Adipocyte (in vitro differentiated cells): ENCODE results near the gene TSPAN18.
A peak's percentile ranks its signal among the peaks of the same experiment; 100 is the strongest.

Experiments used
- DNase-seq: peaks from one replicate; pipeline ENCODE4 v3.0.0-alpha.2; 2015; ENCODE audit warnings: low read depth
- H3K27me3 ChIP-seq: replicated peaks from 2 replicates; pipeline ENCODE4 v1.7.0; 2013; ENCODE audit warnings: mild to moderate bottlenecking, low read length, moderate library complexity; ENCODE audit not compliant: control insufficient read depth, insufficient read depth
- H3K36me3 ChIP-seq: 2 replicates; pipeline ENCODE4 v1.7.0; 2013; ENCODE audit warnings: low read length, mild to moderate bottlenecking, moderate library complexity; ENCODE audit not compliant: control insufficient read depth, insufficient read depth, severe bottlenecking
- H3K4me1 ChIP-seq: 2 replicates; pipeline ENCODE4 v1.7.0; 2013; ENCODE audit warnings: mild to moderate bottlenecking, low read length, moderate library complexity; ENCODE audit not compliant: control insufficient read depth, insufficient read depth
- H3K4me3 ChIP-seq: 2 replicates; pipeline ENCODE4 v1.7.0; 2013; ENCODE audit warnings: mild to moderate bottlenecking, low read length, moderate library complexity
- H3K9ac ChIP-seq: 2 replicates; pipeline ENCODE4 v1.7.0; 2013; ENCODE audit warnings: mild to moderate bottlenecking, low read length, moderate library complexity
- H3K9me3 ChIP-seq: 2 replicates; pipeline ENCODE4 v1.7.0; 2013; ENCODE audit warnings: mild to moderate bottlenecking, low read length, moderate library complexity; ENCODE audit not compliant: control insufficient read depth

The TSPAN18 gene

GRCh38 chr11:44793350-44794090, 66.8 kb downstream of the TSPAN18 start:
- no peak for DNase-seq
- H3K4me1 ChIP-seq: no peaks in the 10 kb centered on the region
- H3K27me3 ChIP-seq: peaks cover 71% of the 10 kb centered on the region
- no peak overlapping the region for H3K4me3 ChIP-seq
- H3K36me3 ChIP-seq: no peaks in the 10 kb centered on the region
- H3K9ac ChIP-seq: no peak overlapping the region
- no peaks in the 10 kb centered on the region for H3K9me3 ChIP-seq

DNA sequence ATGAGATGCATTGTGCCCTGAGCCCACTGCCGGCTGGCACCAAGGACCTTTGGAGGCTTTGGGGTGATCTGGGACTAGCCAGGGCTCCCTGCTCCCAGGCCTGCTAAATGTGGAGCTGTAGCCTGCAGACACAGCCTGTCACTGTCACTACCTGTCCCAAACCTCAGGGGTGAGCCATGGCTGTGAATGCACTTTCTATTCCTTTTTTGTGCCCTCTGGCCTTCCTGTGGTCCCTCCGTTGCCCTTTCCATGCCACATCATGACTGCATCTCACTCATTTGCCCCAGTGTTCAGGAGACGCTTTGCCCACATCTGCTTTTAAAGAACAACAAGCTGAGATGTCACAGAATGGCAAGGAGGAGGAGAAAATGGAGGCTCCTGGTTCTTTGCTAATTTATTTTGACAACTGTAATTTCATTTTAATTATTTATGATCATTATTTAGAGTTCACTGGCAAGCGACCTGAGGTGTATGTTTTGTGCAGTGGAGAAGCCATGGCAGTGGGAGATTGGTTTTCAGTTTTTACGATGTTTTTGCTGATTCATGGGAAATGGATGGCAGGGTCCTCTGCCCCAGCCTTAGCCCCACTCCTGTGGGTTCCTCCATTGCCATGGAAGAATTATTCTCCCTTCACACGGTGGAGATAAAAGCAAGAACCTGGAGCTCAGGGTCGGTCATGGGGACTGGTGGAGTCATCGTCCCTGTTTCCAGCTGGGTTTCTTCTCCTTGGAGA, 69.2 kb downstream of the TSPAN18 start:
- no peak overlapping the region for H3K9ac ChIP-seq
- H3K4me1 ChIP-seq: no peaks in the 10 kb centered on the region
- H3K27me3 ChIP-seq: peaks cover 79% of the 10 kb centered on the region
- H3K4me3 ChIP-seq: no peak overlapping the region
- no peaks in the 10 kb centered on the region for H3K36me3 ChIP-seq
- H3K9me3 ChIP-seq: no peaks in the 10 kb centered on the region
- no peak for DNase-seq

- Histone ChIP-seq H3K9ac (no peak overlapping the region), H3K27me3 (peaks cover 82% of the 10 kb centered on the region), H3K4me1 (no peaks in the 10 kb centered on the region), H3K36me3 (no peaks in the 10 kb centered on the region), H3K4me3 (no peak overlapping the region), H3K9me3 (no peaks in the 10 kb centered on the region)
- no peak for DNase-seq
Observed at GRCh38 chr11:44797051-44797450, 70.3 kb downstream of the TSPAN18 start.

GRCh38 chr11:44797886-44798606, 71.3 kb downstream of the TSPAN18 start:
- DNase-seq: peak; percentile 20
- no peak overlapping the region for H3K4me3 ChIP-seq
- no peaks in the 10 kb centered on the region for H3K4me1 ChIP-seq
- peaks cover 83% of the 10 kb centered on the region for H3K27me3 ChIP-seq
- no peaks in the 10 kb centered on the region for H3K36me3 ChIP-seq
- no peak overlapping the region for H3K9ac ChIP-seq
- no peaks in the 10 kb centered on the region for H3K9me3 ChIP-seq

DNA sequence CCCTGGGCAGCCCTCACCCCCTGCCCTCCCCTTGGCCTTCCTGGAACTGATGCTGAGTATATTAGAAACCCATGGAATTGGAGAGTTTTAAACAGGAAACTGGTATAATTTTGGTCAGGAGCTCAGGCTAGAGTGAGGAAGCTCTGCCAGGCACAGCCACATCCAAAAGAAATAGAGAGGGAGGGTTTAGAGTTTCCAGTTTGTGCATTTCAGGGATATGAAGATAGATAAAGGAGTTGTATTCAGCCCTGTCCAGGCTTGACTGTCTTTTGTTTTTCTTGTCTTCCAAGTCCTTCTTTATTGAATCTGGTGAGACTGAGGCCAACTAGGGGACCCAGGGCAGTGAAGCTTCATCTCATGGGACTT, 71.8 kb downstream of the TSPAN18 start:
- Histone ChIP-seq H3K27me3 (peaks cover 83% of the 10 kb centered on the region), H3K36me3 (no peaks in the 10 kb centered on the region), H3K9me3 (no peaks in the 10 kb centered on the region), H3K4me3 (no peak overlapping the region), H3K4me1 (no peaks in the 10 kb centered on the region), H3K9ac (no peak overlapping the region)
- DNase-seq: no peak

GRCh38 chr11:44799012-44799411, 72.2 kb downstream of the TSPAN18 start:
- Histone ChIP-seq H3K36me3 (no peaks in the 10 kb centered on the region), H3K9ac (no peak overlapping the region), H3K4me1 (no peaks in the 10 kb centered on the region), H3K4me3 (no peak overlapping the region), H3K9me3 (no peaks in the 10 kb centered on the region), H3K27me3 (peaks cover 82% of the 10 kb centered on the region)
- no peak for DNase-seq

GRCh38 chr11:44802347-44802746, 75.6 kb downstream of the TSPAN18 start:
- DNase-seq: no peak
- no peak overlapping the region for H3K4me3 ChIP-seq
- no peaks in the 10 kb centered on the region for H3K36me3 ChIP-seq
- H3K4me1 ChIP-seq: no peaks in the 10 kb centered on the region
- H3K9me3 ChIP-seq: no peaks in the 10 kb centered on the region
- H3K27me3 ChIP-seq: peaks cover 73% of the 10 kb centered on the region
- H3K9ac ChIP-seq: no peak overlapping the region

- Histone ChIP-seq H3K27me3 (peaks cover 71% of the 10 kb centered on the region), H3K9me3 (no peaks in the 10 kb centered on the region), H3K4me1 (no peaks in the 10 kb centered on the region), H3K36me3 (no peaks in the 10 kb centered on the region), H3K4me3 (no peak overlapping the region), H3K9ac (no peak overlapping the region)
- no peak for DNase-seq
Observed at GRCh38 chr11:44803009-44803408, 76.2 kb downstream of the TSPAN18 start.

GRCh38 chr11:44804449-44805437, 78.0 kb downstream of the TSPAN18 start:
- Histone ChIP-seq H3K36me3 (no peaks in the 10 kb centered on the region), H3K9ac (no peak overlapping the region), H3K4me3 (no peak overlapping the region), H3K27me3 (peaks cover 76% of the 10 kb centered on the region), H3K9me3 (no peaks in the 10 kb centered on the region), H3K4me1 (no peaks in the 10 kb centered on the region)
- DNase-seq: peak; percentile 24

DNA sequence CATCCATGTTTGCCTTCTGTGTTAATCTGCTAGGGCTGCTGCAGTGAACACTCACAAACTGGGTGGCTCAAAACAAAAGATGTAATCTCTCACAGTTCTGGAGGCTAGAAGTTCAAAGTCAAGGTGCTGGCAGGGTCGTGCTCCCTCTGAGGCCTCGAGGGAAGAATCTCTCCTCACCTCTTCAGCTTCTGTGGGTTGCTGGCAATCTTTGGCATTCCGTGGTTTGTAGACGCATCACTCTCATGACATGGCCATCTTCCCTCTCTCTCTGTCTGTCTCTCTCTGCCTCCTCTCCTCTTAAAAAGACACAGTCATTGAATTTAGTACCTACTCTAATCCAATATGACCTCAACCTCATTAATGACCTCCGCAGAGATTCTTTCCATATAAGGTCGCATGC, 78.8 kb downstream of the TSPAN18 start:
- Histone ChIP-seq H3K4me3 (no peak overlapping the region), H3K4me1 (no peaks in the 10 kb centered on the region), H3K9me3 (no peaks in the 10 kb centered on the region), H3K36me3 (no peaks in the 10 kb centered on the region), H3K9ac (no peak overlapping the region), H3K27me3 (peaks cover 75% of the 10 kb centered on the region)
- no peak for DNase-seq
